ENCODE measurements around the gene TOMM70. TPM values are rescaled to one million over a fixed set of nuclear protein-coding genes. Genes with fewer than 3 reads are reported as not detected.

Gene TOMM70
- total and polyA plus RNA-seq, 2 of the 13 experiments (the other 11 are each of a cell fraction or from before 2014, with no cell fraction given): 27.0 to 77.2 TPM

DNA sequence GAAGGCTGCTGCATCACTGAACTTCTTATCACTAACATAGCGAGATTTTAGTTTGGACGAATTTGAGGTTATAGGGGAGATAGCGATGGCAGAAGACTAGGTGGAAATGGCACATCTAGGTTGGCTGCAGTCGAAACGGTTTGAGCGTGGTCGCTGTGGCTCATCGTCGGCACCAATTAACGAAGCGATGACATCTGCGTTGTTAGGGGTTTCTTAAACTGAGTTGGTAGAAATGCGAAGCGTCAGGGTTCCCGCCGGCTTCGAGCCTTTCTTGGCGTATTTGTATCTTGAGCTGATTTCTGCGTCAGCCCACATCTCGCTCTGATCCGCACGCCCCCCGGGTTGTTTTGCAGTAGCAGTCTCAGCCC, 769 bp upstream of the TOMM70 start (continued):
- TF ChIP-seq RBFOX2 (IDR thresholded peaks at IDR 0.05; ENCODE audit: low read depth, low read length) (peak; percentile 57; the same call in 1 of the 2 replicates), ZNF792 (CRISPR knock-in tag; IDR thresholded peaks at IDR 0.05) (0 out of 2 replicates have a peak, but pooled peaks have one; percentile 19), ZNF580 (CRISPR knock-in tag; IDR thresholded peaks at IDR 0.05; ENCODE audit: borderline replicate concordance, low read depth) (0 out of 2 replicates have a peak, but pooled peaks have one; percentile 4), ZNF234 (CRISPR knock-in tag; conservative IDR thresholded peaks at IDR 0.05) (no peak), POLR2AphosphoS2 (IDR thresholded peaks at IDR 0.05; ENCODE audit: low read depth, low read length) (no peak), ZNF205 (CRISPR knock-in tag; IDR thresholded peaks at IDR 0.05) (peak; percentile 25; the same call in 1 of the 2 replicates), AKAP8 (CRISPR knock-in tag; IDR thresholded peaks at IDR 0.05) (no peak), ZNF589 (CRISPR knock-in tag; conservative IDR thresholded peaks at IDR 0.05) (peak; percentile 18; the same call in 1 of the 2 replicates), NFIC (IDR thresholded peaks at IDR 0.05; ENCODE audit: low read length) (peak; percentile 9; the same call in 1 of the 2 replicates), ATF7 (IDR thresholded peaks at IDR 0.05) (no peak), ATF7 (CRISPR knock-in tag; IDR thresholded peaks at IDR 0.05) (no peak), ZIK1 (CRISPR knock-in tag; IDR thresholded peaks at IDR 0.05; ENCODE audit: borderline replicate concordance, low read depth) (no peak), ZNF670 (CRISPR knock-in tag; IDR thresholded peaks at IDR 0.05; ENCODE audit: borderline replicate concordance) (0 out of 2 replicates have a peak, but pooled peaks have one; percentile 5), ZKSCAN5 (CRISPR knock-in tag; IDR thresholded peaks at IDR 0.05) (no peak), ZSCAN22 (CRISPR knock-in tag; IDR thresholded peaks at IDR 0.05) (no peak), DDIT3 (CRISPR knock-in tag; IDR thresholded peaks at IDR 0.05) (no peak), KLF13 (CRISPR knock-in tag; IDR thresholded peaks at IDR 0.05) (no peak), ZNF414 (CRISPR knock-in tag; IDR thresholded peaks at IDR 0.05) (no peak), ZBTB7B (CRISPR knock-in tag; IDR thresholded peaks at IDR 0.05) (no peak), SMARCC2 (IDR thresholded peaks at IDR 0.05) (no peak), RNF2 (conservative IDR thresholded peaks at IDR 0.05; ENCODE audit: low read depth) (0 out of 2 replicates have a peak, but pooled peaks have one; percentile 42), NR2F2 (IDR thresholded peaks at IDR 0.05; ENCODE audit: borderline replicate concordance, low read depth) (0 out of 2 replicates have a peak, but pooled peaks have one; percentile 33), ZNF451 (CRISPR knock-in tag; IDR thresholded peaks at IDR 0.05) (no peak), NR1H2 (CRISPR knock-in tag; IDR thresholded peaks at IDR 0.05; ENCODE audit: borderline replicate concordance, low read depth) (no peak), SMAD3 (CRISPR knock-in tag; IDR thresholded peaks at IDR 0.05) (0 out of 2 replicates have a peak, but pooled peaks have one; percentile 2), ZNF30 (CRISPR knock-in tag; IDR thresholded peaks at IDR 0.05) (0 out of 2 replicates have a peak, but pooled peaks have one; percentile 23)
- TF ChIP-seq, protein P1, sequence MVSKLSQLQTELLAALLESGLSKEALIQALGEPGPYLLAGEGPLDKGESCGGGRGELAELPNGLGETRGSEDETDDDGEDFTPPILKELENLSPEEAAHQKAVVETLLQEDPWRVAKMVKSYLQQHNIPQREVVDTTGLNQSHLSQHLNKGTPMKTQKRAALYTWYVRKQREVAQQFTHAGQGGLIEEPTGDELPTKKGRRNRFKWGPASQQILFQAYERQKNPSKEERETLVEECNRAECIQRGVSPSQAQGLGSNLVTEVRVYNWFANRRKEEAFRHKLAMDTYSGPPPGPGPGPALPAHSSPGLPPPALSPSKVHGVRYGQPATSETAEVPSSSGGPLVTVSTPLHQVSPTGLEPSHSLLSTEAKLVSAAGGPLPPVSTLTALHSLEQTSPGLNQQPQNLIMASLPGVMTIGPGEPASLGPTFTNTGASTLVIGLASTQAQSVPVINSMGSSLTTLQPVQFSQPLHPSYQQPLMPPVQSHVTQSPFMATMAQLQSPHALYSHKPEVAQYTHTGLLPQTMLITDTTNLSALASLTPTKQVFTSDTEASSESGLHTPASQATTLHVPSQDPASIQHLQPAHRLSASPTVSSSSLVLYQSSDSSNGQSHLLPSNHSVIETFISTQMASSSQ (IDR thresholded peaks at IDR 0.05; ENCODE audit: low read depth): no peak
- TF ChIP-seq, protein P1 (CRISPR knock-in tag; IDR thresholded peaks at IDR 0.05; ENCODE audit: borderline replicate concordance): no peak
